ENCODE results near the gene SYNPO.

SYNPO gene

DNA sequence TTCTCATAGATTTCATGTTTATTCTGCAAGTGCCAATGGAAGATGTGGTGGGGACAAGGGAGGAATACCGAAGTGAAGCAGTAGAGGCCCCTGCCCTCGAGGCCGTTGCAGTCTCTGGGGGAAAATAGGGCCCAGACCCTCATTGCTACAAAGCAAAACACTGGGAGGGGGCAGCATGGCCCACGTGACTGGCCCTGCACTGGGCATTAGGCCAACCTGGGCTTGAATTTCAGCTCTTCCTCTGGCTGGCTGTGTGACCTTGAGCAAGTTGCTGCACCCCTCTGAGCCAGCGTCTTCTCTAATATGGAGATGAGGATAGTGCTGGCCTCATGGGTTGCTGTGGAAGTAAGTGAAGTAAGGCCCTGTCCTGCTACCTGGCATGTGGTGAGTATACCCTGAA lies 709 bp upstream of the SYNPO start:
- DNase-seq (ENCODE audit: extremely low read depth in 1 of 2, low read depth in 1 of 2), result no peak

DNA sequence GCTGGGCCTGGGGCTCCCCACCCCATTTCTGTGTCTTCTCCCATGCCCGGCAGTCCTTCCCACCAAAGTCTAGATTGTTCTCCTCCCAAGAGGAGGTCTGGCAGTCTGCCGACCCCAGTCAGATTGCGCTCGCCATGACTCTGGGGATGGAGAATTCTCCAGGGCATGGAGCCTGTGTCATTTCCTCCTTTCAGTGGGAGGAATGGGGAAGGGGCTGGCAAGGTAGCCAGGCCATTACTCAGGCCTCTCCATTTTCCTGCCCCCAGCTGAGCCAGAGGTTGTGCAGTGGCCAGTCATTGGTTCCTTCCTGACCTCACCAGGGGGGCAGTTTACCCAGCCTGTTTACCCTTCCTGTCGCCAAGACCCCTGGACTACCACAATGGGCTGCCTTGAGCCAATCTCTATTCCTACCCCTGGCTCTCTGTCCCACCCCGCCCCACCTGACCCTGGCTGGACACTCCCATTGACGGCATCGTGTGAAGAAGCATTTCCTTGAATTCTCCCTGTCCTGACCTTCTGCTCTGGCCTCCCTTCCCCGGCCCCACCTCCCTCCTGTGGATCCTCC lies 628 bp downstream of the SYNPO start:
- DNase-seq (ENCODE audit: extremely low read depth in 1 of 2, low read depth in 1 of 2), result no peak

DNA sequence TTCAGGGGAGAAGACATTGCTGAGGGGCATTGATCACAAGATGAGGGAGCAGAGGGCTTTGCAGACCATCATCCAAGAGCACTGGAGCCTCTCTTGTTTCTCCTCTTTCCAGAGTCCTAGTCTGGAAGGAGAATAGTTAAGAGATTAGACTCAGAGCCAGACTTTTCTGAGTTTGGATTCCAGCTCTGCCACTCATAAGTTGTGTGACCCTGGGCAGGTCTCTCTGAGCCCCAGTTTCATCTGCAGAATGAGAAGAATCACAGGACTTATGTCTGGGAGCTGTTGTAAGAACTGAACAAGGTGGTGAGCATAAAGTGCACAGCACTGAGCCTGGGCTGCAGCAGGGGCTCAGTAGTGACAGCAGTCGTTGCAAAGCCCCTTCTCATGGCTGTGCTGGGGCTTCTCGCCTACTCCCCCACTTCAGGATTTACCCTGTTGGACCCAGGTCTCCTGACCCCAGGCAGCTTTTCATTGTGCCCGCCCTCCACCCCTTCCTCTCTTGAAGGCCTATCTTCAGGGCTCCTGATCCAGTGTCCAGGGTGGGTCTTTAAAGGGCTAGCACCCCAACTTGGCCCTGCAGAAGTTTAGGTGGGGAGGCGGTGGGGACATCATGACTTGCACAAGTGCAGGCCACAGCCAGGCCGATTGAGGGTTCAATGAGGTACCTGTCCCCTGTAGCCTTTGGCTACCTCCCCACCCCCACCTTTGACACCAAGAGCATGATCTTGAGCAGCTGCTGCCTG lies 1.5 kb downstream of the SYNPO start:
- no peak for DNase-seq (ENCODE audit: extremely low read depth in 1 of 2, low read depth in 1 of 2)

DNA sequence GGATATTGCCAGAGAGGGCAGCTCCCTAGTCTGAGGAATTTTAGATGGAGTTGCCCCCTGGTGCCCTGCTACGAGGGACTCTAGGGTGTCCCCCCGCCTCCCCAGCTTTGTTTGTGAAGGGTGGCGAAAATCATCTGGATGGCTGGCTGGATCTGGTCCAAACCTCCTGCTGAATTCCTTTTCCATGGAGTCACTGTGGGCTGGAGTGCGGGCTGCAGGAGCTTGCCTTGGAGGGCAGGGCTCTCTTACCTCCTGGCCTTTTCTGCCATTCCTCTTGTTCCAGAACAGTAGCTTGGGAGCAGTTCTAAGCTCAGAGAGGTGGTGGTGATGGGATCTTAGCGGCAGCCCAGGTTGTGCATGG lies 2.1 kb downstream of the SYNPO start:
- DNase-seq (ENCODE audit: extremely low read depth in 1 of 2, low read depth in 1 of 2), result no peak

DNA sequence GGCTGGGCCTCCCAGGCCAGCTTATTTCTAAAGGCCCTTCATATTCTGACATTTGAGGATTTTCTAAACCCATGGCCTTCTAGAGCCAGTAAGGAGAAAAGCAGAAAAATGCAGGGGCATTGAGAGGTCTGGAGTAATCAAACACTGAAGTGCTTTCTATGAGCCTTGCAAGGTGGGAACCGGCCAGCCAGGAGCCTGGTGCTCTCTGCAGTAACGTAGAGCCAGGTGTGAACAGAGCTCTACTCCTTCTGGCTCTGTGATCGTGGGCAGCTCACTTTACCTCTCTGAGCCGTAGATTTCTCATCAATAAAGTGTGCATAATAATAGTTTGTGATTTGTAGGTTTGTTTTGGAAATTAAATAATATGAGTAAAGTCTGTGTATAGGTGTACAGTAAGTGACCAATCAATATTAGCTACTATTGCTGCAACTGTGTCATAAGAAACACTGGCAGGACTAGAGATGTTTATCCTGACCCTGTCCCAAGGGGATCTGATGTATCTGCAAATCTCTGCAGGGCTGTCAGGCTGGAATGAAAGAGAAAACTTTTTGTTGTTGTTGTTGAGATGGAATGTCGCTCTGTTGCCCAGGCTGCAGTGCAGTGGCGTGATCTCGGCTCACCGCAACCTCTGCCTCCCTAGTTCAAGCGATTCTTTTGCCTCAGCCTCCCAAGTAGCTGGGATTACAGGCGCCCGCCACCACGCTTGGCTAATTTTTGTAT lies 2.7 kb downstream of the SYNPO start:
- DNase-seq (ENCODE audit: extremely low read depth in 1 of 2, low read depth in 1 of 2), result no peak

DNA sequence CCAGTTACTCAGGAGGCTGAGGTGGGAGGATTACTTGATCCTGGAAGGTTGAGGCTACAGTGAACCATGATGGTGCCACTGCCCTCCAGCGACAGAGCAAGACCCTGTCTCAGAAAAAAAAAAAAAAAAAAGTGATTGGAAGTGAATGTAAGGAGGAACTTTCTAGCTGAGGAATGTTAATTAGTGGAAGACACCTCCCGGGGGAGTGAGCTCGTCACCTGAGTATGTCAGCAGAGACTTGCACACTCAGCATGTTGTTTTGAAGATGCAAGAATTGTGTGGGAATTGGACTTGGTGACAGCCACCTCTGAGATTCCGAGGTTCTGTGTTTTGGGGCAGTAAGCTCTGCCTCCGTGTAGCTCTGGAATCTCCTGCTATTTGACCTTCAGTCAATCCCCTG lies 3.6 kb downstream of the SYNPO start:
- DNase-seq (ENCODE audit: extremely low read depth in 1 of 2, low read depth in 1 of 2), result no peak

DNA sequence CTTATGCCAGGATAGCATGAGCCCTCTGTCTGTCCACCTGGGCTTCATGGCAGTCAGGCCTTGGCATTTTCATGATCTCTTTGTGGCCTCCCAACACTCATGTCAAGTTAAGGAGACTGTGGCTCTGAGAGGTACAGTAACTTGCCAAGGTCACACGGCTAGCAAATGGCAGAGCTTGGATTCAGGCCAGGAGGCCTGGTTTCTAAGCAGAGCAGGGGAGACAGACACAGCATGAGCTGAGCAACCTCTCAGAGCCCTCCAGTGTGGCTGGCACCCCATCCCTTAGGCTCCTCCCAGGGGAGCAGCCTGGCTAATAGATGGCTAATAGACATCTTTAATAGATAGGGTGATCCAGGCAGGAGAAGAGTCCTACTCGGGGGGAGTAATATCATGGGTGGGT lies 4.1 kb downstream of the SYNPO start:
- no peak for DNase-seq (ENCODE audit: extremely low read depth in 1 of 2, low read depth in 1 of 2)

DNA sequence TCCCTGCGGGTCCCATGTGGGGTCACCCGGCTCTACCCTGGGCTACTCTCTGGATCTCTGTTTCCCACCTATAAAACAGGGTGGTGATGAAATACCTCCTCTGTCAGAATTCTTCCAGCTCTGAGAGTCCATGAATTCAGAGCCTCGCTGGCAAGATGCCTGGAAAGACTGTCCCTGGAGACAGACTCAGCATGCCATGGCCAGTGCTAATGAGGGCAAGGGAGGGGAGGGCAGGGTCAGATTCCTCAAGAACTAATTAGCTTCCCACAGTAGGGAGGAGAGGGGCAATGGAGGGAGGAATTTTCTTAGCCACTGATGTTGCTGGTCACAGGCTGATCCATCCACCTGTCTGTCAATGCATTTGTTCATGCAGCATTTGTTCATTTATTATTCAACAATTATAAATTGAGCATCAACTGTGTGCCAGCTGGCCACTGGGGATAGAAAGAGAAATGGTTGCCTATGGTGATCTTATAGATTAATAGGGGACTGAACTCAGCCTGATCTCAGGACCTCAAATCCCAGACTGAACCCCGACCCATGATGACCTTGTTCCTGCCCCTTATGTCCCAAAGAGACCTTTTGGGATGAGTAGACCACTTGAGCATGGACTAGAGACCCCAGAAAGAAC lies 4.7 kb downstream of the SYNPO start:
- DNase-seq (ENCODE audit: extremely low read depth in 1 of 2, low read depth in 1 of 2), result no peak

DNA sequence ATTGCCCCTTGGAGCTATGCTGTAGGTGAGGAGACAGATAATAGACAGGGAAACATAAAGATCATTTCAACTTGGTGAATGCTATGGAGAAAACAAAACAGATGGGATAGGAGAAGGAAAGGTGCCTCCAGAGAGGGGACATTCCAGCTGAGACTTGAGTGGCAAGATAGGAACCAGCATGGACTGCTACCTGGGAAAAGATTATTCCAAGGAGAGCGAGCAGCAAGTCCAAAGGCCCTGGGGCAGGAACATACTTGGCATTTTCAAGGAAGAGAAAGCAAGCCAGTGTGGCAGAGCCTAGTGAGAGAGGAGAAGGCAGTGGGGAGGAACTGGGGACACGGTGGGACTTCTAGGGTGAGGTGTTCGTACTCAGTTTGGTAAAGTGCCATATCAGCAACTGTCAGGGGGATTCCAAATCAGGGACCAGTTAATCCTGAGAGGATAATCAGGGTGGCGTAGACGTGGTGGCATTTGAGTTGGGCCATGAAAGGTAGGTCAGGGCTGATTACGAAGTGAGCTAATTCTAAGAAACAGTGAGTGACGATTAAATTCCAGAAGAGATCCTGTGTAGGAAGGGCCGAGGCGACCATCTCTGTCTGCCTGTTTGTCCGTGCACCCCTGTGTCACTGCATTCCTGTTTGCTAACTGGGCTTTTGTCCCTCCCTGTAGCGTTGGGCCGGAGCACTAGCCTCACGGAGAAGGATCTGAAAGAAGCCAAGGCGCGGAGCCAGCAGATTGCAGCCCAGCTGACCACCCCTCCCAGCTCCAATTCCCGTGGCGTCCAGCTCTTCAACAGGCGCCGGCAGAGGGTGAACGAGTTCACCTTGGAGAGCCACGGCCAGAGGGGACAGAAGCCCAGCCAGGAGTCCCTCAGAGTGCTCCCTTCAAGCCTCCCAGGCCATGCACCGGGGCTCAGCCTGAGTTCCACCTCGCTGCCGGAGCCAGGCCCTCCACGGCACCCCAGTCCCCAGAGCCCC lies 7.1 kb downstream of the SYNPO start:
- DNase-seq (ENCODE audit: extremely low read depth in 1 of 2, low read depth in 1 of 2), result no peak

DNA sequence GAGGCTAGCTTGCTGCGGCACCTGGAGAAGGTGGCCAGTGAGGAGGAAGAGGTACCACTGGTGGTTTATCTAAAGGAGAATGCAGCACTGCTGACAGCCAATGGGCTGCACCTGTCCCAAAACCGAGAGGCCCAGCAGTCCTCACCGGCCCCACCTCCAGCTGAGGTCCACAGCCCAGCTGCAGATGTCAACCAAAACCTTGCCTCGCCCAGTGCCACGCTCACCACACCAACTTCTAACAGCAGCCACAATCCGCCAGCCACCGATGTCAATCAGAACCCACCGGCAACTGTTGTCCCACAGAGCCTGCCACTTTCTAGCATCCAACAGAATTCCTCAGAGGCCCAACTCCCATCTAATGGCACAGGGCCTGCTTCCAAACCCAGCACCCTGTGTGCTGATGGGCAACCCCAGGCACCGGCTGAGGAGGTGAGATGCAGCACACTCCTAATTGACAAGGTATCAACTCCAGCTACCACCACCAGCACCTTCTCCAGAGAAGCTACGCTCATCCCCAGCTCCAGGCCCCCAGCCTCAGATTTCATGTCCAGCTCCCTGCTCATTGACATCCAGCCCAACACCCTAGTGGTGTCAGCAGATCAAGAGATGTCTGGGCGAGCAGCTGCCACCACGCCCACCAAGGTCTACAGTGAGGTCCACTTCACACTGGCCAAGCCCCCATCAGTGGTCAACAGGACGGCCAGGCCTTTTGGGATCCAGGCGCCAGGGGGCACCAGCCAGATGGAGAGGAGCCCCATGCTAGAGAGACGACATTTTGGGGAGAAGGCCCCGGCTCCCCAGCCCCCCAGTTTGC lies 8.0 kb downstream of the SYNPO start:
- no peak for DNase-seq (ENCODE audit: extremely low read depth in 1 of 2, low read depth in 1 of 2)

DNA sequence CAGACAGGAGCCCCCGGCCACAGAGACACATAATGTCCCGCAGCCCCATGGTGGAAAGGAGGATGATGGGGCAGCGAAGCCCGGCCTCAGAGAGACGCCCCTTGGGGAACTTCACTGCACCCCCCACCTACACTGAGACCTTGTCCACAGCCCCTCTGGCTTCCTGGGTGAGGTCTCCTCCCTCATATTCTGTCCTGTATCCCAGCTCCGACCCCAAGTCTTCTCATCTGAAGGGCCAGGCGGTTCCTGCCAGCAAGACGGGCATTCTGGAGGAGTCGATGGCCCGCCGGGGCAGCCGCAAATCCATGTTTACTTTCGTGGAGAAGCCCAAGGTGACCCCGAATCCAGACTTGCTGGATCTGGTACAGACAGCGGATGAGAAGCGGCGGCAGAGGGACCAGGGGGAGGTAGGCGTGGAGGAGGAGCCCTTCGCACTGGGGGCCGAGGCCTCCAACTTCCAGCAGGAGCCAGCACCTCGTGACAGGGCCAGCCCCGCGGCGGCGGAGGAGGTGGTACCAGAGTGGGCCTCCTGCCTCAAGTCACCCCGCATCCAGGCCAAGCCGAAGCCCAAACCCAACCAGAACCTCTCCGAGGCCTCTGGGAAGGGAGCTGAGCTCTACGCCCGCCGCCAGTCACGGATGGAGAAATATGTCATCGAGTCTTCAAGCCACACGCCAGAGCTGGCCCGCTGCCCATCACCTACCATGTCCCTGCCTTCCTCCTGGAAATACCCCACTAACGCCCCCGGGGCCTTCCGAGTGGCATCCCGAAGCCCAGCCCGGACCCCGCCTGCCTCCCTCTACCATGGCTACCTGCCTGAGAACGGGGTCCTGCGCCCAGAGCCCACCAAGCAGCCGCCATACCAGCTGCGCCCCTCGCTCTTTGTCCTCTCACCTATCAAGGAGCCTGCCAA lies 8.9 kb downstream of the SYNPO start:
- no peak for DNase-seq (ENCODE audit: extremely low read depth in 1 of 2, low read depth in 1 of 2)

DNA sequence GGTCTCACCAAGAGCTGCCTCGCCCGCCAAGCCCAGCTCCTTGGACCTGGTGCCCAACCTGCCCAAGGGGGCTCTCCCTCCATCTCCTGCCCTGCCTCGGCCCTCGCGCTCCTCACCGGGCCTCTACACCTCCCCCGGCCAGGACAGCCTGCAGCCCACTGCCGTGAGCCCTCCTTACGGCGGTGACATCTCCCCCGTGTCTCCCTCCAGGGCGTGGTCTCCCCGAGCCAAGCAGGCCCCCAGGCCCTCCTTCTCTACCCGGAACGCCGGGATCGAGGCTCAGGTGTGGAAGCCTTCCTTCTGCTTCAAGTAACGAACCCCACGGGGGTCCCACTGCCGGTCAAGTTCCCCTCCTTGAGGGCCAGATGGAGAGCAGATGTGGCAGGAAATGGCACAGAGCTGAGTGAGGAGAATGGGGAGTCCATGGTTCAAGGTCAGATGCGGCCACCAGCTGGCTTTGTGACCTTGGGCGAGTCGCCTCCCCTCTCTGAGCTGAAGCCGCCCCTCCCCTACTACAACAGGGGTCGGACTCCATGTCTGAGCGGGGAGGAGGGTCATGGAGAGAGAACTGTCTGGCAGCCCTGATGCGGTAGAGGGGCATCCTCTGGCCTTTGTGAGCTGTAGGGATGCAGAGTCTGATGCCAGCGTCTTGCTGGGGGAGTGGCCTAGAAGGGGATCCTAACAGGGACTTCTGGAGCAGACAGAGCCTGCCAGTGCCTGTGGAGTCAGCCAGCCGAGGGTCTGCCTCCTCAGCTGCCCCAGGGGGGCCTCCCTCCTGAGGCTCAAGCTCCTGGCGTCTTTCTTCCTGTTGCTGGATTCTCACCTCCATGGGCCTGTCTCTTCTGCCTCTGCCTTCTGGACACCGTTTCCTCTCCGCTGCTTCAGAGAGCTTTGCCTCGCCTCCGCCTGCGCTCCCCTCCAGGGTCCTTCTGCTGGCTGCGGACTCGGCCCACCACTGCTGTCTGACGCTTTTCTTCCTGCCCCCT lies 9.9 kb downstream of the SYNPO start:
- DNase-seq (ENCODE audit: extremely low read depth in 1 of 2, low read depth in 1 of 2), result no peak

DNA sequence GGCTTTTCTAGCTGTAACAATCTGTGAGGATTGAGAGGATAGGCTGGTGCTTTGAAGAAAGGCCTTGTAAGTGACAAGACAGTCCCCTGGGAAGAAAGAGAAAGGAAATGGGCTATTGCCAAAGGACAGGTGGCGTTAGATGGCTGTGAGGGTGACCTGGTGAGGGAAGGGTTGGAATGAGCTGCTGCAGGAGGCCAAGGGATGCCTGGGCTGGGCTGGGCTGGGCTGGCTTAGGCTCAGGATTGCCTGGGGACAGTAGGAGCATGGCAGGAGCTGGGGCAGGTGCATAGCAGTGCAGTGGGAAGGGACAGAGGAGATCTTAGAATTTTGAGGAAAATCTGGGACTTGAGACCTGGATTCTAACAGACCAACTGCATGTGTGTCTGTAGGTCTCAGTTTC lies 10.9 kb downstream of the SYNPO start:
- DNase-seq (ENCODE audit: extremely low read depth in 1 of 2, low read depth in 1 of 2), result no peak

DNA sequence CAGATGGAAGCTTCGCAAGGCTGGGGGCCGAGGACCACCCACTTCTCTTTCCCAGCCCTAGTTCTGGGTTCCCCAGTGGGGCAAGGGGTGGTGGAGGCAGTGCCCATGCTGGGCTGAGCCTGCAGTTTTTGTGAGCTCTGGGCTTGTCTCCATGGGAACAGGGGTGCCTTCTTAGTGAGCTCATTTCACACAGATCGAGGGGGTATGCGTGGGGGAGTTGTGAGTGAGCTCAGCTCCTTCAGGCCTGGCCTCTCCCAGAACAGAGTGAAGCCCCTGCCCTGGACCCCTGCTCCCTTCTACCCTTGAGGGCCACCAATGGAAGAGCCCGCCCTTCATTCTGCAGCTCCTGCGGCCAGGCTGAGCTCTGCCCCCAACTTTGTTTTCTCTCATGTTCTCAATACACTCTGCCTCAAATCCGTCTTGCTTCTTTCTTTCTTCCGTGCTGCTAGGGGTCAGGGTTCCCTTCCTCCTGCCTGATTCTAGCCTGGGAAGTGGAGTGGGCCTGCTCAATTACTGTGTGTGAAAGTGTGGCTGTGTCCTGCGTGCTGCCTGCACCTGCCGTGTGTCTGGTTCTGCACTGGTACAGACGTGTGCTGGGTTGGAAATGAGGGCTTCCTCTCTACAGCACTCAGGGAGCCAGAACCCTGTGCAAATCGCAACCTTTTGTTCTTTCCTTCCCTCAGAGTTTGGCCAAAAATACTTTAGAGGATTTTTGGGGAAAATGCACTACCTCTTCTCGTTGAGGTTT lies 11.6 kb downstream of the SYNPO start:
- DNase-seq (ENCODE audit: extremely low read depth in 1 of 2, low read depth in 1 of 2), result no peak

DNA sequence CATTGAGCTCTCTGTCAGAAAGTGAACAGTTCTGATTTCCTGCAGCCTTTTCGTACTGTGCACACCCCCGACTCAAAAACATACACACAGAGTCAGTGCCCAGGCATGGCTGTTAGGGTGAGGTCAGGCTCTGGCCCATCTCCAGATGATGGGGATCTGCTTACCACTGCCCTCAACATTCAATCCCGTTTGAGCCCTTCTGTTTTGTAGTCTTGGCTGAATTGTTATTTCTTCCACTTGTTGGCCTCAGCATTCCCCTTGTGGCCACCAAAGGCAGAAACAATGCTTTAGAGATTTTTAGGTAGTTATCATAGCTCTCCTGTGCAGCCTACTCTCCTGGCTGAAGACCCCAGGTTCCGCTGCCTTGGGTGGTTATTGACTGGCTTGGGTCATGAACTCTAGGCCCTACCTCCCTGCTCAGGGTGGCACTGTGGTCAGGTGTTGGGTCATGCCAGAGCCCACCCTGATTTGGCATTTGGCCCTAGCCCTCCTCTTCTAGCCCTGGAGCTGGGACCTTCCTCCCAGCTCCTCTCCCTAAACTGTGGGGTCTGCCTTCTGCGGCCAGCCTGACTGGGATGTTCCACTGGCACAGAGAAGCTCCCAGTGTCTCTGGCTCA lies 12.8 kb downstream of the SYNPO start:
- DNase-seq (ENCODE audit: extremely low read depth in 1 of 2, low read depth in 1 of 2), result no peak

DNA sequence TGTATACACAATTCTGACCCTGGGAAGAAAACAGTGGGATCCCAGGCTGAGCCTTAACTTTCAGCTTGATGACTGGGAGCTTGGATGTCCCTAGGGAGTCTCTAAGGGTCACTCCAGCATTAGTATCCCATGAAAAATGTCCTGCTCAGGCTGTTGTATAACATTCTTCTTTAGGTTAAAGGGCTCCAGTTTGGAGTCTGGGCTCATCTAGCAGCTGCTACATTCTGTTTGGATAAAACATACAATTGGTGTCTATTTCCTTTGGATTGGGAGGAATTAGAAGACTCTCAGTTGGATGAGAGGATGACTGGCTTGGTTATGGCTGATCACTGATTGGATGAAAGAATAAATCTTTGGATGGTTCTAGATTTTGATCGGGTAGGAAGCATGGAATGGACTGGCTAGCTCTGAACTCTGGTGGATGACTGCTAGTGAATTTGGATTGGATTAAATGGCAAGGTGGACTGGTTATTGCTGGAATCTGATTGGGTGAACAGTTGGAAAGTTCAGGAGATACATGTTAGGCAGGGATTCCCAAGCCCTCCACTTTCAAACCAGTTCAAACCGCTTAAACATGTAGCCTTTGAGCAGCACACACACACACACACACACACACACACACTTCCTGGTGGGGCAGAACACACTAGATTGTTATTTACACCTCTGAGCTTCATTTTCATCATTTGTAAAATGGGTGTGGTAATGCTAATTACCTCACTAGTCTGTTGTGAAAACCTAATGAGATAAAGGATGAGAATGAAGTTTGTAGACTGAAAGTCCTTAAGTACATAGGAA lies 13.5 kb downstream of the SYNPO start:
- DNase-seq (ENCODE audit: extremely low read depth in 1 of 2, low read depth in 1 of 2), result no peak
